ENCODE measurements around the gene FNDC3B.

The FNDC3B gene

DNA sequence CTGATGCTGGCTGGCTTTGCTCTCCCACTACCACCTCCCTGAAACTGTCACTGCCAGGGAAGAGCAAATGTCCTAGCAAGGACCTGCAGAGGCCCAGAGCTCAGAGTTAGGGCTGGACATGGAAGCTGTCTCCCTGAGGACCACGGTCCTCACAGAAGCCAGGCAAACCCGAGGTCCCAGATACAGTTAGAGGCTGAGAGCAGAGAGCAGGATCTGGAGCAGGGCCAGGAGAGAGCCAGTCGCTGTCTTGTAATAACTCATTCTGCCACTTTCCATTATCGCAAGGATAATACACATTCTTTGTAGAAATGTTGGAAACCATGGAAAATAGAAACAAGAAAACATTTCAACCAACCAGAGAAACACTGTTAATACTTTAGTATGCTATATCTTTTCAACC, 398.8 kb downstream of the FNDC3B start:
- no peak for DNase-seq (ENCODE audit: low read depth in 2 of 2, low spot score in 1 of 2)

DNA sequence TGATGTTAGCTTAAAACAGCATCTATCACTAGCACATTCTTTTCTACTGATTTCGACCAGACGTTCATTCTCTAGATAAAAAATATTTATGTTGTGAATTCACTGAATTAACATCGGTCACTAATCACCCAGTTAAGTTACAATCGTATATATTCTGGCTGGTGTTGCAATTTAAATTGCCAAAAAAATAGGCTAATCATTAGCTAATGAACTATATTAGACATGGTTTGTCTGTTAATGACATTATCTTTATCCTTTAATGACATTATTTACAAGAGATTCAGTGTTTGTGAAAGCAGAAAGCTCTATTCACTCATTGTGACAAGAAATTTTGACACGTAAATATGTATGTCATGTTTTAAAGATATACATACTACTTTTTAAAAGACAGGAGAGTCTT, 402.2 kb downstream of the FNDC3B start:
- no peak for DNase-seq (ENCODE audit: low read depth in 2 of 2, low spot score in 1 of 2)

DNA sequence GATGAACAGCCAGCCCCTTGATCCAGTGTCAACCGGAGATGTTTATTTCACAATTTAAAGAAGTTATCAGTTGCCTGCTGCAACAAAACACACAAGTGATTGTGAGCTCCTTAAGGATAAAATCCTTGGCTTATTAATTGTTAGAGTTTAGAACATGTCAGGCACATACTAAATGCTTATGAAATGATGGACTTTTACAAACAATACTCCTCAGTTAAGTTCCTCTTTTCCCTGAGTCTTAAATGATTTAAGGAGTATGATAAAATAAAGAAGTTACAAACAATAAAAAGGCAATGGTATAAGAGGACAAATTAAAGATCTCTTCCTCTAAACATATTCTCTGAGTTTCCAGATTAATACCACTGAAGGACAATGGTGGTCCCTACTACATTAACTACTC, 403.2 kb downstream of the FNDC3B start:
- DNase-seq (ENCODE audit: low read depth in 2 of 2, low spot score in 1 of 2): no peak

DNA sequence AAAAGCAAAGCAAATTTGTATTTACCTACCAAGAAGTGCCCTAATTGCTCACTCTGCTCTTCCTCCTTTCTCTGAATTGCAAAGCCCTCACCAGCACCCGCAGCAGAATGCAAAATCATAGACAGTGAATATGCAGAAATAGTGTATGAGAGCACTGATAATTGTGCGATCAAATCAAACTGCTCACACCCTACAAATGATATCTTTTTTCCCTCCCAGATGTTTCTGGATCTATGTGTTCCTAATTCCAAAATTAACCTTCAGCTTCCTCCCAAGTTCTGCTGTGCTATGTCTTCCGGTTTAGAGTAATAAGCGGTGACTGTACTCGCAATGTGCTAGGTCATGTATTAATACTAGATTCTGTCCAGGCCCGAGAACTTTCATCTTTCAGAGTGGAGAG, 405.4 kb downstream of the FNDC3B start:
- no peak for DNase-seq (ENCODE audit: low read depth in 2 of 2, low spot score in 1 of 2)

DNA sequence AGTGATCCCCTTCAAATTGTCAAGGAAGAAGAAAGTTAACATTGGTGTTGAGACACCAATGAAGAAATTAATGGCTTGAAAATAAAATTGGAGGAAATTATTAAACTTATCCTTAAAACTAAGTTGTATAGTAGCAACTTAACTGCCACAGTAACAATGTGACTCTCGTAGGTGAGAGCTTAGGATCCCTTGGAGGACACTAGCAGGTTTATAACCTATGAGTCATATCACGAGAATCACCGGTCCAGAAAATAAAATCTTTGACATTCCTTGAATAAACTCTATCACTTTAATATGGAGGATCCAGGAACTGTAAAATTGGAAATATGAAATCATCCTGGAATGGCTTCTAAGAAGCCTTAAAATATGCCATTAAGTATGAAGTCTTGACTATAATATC, 406.8 kb downstream of the FNDC3B start:
- DNase-seq (ENCODE audit: low read depth in 2 of 2, low spot score in 1 of 2): no peak

DNA sequence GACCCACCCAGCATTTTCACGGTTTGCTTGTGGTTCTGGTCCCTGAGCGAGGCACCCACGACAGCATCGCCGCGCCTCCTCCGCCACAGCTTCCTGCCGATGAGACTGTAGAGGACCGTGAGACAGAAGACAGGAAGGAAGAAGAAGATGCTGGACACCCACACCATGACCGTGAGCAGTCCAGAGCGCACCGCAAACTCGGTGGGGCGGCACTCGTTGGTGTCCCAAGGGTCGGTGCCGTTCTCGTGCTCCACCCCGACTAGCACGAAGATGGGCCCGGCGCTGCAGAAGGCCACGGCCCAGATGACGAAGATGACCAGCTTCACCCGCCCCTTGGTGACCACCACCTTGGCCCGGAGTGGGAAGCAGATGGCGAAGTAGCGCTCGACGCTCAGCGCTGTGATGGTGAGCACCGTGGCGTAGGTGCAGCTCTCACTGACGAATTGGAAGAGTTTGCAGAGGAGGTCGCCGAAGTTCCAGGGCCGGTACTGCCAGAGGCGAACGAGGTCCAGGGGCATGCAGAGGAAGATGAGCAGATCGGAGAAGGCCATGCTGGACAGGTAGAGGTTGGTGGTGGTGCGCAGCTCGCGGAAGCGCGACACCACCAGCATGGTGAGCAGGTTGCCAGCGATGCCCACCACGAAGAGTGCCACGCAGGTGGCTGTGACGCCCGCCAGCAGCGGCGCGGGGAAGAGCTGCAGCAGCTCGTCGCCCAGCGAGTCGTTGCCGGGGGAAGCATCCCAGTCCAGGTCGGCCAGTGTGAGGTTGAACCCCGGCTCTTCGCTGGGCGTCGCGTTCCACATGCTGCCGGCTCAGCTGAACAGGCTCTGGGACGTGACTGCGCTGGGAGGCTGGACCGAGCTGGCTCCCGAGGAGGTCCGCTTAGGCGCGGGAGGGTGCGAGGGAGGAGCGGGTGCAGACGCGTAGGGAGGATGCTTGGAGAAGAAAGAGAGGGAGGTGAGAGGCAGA, 408.5 kb downstream of the FNDC3B start, which contains the start of gene GHSR:
Gene GHSR, minus strand, starts transcription at position 846 of the 969 bp plus-strand sequence. Its CDS starts 43 bp downstream, at position 803.
- no peak for DNase-seq (ENCODE audit: low read depth in 2 of 2, low spot score in 1 of 2)

DNA sequence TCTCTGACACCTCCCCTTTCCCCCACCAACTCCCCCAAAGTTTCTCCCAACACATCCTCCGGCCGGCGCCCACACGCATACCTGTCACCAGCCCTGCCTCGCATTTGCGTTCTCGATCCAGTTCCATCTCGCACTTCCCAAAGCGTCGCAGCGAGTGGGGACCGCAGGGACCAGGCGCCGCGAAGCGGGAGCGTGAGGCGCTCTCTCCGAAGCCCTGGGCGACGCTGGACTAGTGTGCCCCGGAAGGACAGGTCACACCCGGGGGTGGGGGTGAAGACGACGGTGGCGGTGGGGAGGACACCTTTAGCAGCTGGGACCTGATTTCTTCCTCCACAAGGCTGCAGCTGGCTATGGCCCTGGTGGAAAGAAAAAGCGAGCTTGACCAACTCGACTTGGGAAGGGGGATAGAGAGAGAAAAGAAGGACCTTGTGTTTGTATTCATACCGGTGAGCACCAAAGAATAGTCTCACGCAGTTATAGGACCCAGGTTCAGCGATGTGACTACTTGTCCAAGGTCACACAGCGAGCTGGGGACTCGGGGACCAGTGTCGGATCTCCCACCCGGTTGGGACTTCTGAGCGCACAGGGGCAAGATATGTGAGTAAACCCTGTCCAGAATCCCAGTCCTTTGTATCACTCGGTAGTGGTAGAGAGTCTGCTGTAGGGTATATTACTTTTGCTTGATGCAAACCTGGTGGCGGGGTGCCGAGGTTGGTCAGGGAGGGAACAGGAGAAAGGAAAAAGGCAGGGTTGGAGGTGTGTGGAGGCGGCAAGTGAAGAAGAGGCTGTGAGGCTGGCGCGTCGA, 409.5 kb downstream of the FNDC3B start:
- no peak for DNase-seq (ENCODE audit: low read depth in 2 of 2, low spot score in 1 of 2)

DNA sequence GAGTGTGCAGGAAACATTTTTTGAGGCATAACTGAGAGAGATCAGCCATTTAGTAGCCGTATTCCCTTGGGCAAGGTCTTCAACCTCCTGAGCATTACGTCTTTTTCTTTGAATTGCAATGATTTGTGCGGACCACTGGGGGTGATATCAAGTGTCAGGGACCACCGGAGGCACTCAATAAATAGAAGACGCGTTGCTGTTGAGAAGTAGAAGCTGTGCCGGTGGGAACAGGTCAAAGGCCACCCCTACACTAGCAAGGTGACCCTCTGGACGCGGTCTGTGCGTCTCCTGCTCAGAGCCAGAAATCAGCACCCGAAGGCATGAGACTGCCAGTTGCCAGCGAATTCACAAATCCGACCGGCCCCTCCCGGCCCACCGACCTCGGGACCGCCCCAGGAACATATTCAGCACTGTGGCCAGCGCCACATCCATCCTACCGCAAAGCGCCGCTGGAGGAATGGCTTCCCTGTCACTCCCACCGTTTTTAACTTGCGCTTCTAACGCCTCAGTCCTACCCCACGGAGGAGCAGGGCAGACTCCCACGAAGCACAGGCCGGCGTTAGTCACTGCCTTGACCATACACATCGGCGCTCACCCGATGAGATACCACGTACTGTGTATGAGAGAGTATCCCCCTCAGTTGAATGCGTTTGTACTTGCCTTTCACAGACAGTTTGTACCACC, 410.2 kb downstream of the FNDC3B start:
- DNase-seq (ENCODE audit: low read depth in 2 of 2, low spot score in 1 of 2): no peak

Data from stimulated activated CD8-positive, alpha-beta memory T cell treated with anti-CD3 and anti-CD28 coated beads, Interleukin-4, amount 100 ng/mL, for 4 hours (primary cell).